ENCODE data around the gene RLBP1. TPM values are rescaled to one million over a fixed set of nuclear protein-coding genes. Genes with fewer than 3 reads are reported as not detected.

The RLBP1 gene
- total and polyA plus RNA-seq, 10 donors = not detected

DNA sequence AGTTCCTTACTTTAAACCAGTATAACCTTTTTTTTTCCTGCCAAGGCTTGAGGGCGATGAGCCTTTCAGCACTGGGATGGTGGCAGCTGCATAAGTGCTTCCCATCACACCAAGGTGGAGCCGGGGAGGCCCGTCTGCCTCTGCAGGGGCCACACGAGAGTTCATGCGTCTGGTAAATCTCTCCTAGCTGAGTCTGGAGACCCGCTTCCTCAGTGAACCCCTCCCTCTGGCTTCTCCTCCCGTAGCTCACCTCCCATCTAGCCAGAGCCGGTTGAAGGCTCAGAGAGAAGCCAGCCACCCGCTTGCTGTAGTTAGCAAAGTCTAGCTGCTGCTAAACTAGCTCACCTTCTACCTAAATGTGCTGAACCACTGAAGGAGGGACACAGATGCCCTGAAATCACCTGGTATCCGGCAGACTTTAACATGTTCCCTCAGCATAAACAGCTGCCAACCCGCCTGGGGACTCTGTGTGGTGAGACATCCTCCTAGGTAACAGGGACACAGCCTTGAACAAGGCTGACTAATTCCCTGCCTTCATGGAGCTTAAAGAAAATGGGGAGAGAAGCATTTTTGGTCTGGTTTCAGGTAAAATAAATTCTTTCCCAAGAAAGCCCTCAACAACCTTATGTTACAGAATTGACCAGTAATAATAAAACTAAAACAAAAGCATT, 42.9 kb downstream of the RLBP1 start:
- peaks cover 0 to 13% (median 6%) of the 10 kb centered on the region in 6 donors for H3K4me1 ChIP-seq
- intact Hi-C loops (cut with DNase I; ENCODE audit: low total_unique reads) = loop anchor here (5.0 to 10.0 kb wide), 2 partner anchors 121 to 274 kb away; no protein-coding TSS in a partner anchor
- H3K27ac ChIP-seq = peak overlapping the region in 2 of 8 donors; percentile 3 to 32
- TF ChIP-seq, protein P1, sequence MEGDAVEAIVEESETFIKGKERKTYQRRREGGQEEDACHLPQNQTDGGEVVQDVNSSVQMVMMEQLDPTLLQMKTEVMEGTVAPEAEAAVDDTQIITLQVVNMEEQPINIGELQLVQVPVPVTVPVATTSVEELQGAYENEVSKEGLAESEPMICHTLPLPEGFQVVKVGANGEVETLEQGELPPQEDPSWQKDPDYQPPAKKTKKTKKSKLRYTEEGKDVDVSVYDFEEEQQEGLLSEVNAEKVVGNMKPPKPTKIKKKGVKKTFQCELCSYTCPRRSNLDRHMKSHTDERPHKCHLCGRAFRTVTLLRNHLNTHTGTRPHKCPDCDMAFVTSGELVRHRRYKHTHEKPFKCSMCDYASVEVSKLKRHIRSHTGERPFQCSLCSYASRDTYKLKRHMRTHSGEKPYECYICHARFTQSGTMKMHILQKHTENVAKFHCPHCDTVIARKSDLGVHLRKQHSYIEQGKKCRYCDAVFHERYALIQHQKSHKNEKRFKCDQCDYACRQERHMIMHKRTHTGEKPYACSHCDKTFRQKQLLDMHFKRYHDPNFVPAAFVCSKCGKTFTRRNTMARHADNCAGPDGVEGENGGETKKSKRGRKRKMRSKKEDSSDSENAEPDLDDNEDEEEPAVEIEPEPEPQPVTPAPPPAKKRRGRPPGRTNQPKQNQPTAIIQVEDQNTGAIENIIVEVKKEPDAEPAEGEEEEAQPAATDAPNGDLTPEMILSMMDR (IDR thresholded peaks at IDR 0.05 in 8 of 11, conservative IDR thresholded peaks at IDR 0.05 in 3 of 11) = no peak
- no peak for TF ChIP-seq POLR2AphosphoS5 (IDR thresholded peaks at IDR 0.05)
- no peak for TF ChIP-seq POLR2A (IDR thresholded peaks at IDR 0.05)
- H3K9me3 ChIP-seq = no peaks in the 10 kb centered on the region
- 88 to 93% (median 89%) methylated on average over 10 to 11 of the region's 11 CpGs for WGBS, 5 donors
- no peak for DNase-seq
- no peak overlapping the region for H3K4me3 ChIP-seq
- H3K27me3 ChIP-seq (replicated peaks in 1 of 7) = no peaks in the 10 kb centered on the region
- peaks cover 0 to 98% (median 37%) of the 10 kb centered on the region in 6 donors for H3K36me3 ChIP-seq

DNA sequence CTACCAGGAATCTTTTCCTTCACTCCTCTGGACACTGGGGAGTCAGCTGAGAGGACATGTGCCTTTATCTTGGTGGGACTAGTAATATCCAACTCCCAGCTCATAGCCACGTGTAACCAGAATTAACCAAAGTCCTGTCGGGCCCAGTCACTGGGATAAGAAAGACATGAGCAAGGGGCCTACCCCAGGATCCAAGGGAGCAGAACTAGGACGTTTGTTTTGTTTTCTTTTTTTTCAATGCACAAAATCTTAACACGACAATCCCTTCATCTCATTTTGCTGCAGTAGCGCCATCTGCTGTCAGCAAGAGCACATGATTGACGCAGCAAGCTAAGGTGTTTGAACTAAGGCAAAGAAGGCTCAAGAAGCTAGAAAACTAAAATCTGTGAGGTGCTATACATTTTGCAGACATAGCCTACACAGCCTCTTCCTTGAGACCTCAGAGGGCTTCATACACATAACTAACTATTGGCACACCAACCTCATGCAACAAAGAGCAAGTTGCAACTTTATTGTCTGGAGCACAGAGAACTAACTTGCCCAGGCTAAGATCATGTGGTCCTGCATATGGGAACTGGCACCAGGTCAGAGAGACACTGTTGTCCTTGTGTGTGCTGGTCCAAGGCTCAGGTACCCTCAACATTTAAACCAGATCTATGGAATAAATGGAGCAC, 43.6 kb downstream of the RLBP1 start:
- Histone ChIP-seq H3K9me3 (no peaks in the 10 kb centered on the region), H3K4me1 (peaks cover 0 to 16% (median 6%) of the 10 kb centered on the region in 6 donors), H3K36me3 (peaks cover 3 to 100% (median 38%) of the 10 kb centered on the region in 6 donors), H3K4me3 (no peak overlapping the region), H3K27ac (peak overlapping the region in 3 of 8 donors; percentile 3 to 32 (median 14)), H3K27me3 (replicated peaks in 1 of 7) (no peaks in the 10 kb centered on the region)
- intact Hi-C loops (cut with DNase I; ENCODE audit: low total_unique reads) = loop anchor here (5.0 to 10.0 kb wide), 2 partner anchors 120 to 273 kb away; no protein-coding TSS in a partner anchor
- TF ChIP-seq POLR2AphosphoS5 (IDR thresholded peaks at IDR 0.05) (peak in 1 of 3 donors; percentile 60), POLR2A (IDR thresholded peaks at IDR 0.05) (no peak)
- TF ChIP-seq, protein P1 (IDR thresholded peaks at IDR 0.05 in 8 of 11, conservative IDR thresholded peaks at IDR 0.05 in 3 of 11) = peak; percentile 69 to 88 (median 78)
- 14 to 26% (median 20%) methylated on average over 6 of the region's 6 CpGs for WGBS, 5 donors
- no peak for DNase-seq

DNA sequence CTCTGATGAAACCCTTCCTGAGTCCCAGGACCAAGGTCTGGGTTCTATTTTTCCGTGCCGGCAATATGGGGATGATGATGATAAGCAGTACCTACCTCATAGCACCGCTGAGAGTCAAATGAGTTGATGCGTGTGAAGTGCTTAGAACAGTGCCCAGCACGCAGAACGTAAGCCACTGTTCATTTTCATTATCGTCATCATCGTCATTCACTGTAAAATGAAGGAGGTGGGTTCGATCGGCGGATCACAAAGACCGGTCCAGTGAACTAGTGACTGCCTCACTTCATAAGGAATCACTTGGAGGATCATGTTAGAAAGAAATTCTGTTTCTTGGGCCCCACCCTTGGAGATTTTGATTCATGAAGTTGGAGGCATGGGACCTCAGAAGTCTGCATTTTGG, 44.3 kb downstream of the RLBP1 start:
- no peak for DNase-seq
- peaks cover 3 to 100% (median 39%) of the 10 kb centered on the region in 6 donors for H3K36me3 ChIP-seq
- no peaks in the 10 kb centered on the region for H3K9me3 ChIP-seq
- intact Hi-C loops (cut with DNase I; ENCODE audit: low total_unique reads) = loop anchor here (5.0 to 10.0 kb wide), 2 partner anchors 120 to 272 kb away; no protein-coding TSS in a partner anchor
- 93 to 98% (median 95%) methylated on average over 12 of the region's 12 CpGs for WGBS, 5 donors
- peaks cover 0 to 23% (median 9%) of the 10 kb centered on the region in 6 donors for H3K4me1 ChIP-seq
- no peak for TF ChIP-seq POLR2A (IDR thresholded peaks at IDR 0.05)
- TF ChIP-seq, protein P1 (IDR thresholded peaks at IDR 0.05 in 8 of 11, conservative IDR thresholded peaks at IDR 0.05 in 3 of 11) = no peak
- TF ChIP-seq POLR2AphosphoS5 (IDR thresholded peaks at IDR 0.05) = no peak
- H3K27me3 ChIP-seq (replicated peaks in 1 of 7) = no peaks in the 10 kb centered on the region
- H3K27ac ChIP-seq = peak overlapping the region in 2 of 8 donors; percentile 14 to 32
- H3K4me3 ChIP-seq = no peak overlapping the region
